GM19395 (cell line): Measurements from ENCODE around the gene UBE2D4.
"Not testable (repeated sequence)": the region's sequence is repeated elsewhere in the genome, so short reads cannot be mapped to it uniquely, and the experiment has no call there.

ENCODE experiments used
- ATAC-seq: cut with Tn5 transposase; IDR thresholded peaks from one replicate; pipeline ENCODE4 v1.9.1; 2021; ENCODE audit warnings: mild to moderate bottlenecking, moderate library complexity; ENCODE audit not compliant: unreplicated experiment

UBE2D4 gene

GRCh38 chr7:43960933-43961332 lies 34.7 kb downstream of the UBE2D4 start:
- no peak for ATAC-seq

GRCh38 chr7:43966392-43966791 lies 40.2 kb downstream of the UBE2D4 start:
- not testable (repeated sequence) for ATAC-seq

DNA sequence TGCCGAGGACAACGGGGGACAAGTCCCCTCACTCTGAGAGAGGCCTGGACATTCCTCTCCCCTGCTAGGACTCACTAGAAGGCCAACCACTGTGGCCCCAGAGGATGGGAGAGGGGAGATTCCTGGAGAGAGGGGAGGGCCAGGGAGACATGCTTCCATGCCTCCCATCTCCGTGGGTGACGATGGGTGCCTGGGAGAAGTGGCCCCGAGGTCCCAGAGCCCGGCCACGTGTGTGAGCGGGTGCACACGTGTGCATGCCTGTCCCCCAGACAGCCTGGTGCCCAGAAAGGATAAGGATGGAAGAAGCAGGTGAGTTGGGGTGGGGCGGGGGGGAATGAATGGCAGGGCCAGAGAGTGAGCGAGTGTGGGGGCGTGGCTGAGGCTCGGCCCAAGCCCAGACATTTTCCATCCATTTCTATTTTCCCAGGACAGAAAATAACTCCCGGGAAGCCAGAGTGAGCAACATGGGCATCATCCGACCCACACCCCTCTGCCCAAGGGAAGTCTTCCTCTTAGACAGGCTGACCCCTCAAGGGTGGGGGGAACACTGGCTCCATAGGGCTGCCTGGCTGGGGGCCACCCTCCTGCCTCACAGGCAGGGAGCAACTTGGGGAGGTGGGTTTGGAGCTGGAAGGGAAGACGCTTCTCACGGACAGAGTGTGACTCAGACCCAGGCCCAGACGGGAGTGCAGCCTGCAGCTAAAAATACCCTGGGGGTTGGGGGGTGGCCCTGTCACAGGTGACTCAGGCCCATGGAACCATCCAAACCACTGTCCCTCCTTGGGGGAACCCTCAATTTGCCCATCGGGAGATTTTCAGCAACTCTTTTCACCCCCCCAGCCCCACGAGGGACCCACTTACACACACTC lies 42.2 kb downstream of the UBE2D4 start:
- ATAC-seq: not testable (repeated sequence)

DNA sequence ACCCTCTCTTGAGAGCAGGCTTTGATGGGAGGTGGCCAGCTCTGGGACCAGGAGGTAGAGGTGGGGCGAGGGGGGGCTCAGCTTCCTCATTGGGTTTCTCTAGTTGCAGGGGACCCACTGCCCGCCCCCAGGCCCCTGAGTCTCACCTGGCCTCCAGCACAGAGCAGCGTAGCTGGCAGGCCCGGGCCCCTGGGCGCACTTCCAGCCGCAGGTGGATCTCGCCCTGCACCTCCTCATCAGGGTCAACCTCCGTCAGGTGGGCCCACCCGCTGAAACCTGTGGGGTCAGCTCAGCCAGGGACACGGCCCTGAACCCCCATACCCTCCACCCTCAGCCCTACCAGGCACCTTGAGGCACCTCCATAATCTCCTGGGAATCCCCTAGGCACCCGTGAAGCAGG lies 43.4 kb downstream of the UBE2D4 start:
- ATAC-seq: not testable (repeated sequence)

- ATAC-seq: not testable (repeated sequence)
Observed at GRCh38 chr7:43970698-43971097, 44.5 kb downstream of the UBE2D4 start.

GRCh38 chr7:43974033-43974573 lies 47.9 kb downstream of the UBE2D4 start:
- ATAC-seq: not testable (repeated sequence)

DNA sequence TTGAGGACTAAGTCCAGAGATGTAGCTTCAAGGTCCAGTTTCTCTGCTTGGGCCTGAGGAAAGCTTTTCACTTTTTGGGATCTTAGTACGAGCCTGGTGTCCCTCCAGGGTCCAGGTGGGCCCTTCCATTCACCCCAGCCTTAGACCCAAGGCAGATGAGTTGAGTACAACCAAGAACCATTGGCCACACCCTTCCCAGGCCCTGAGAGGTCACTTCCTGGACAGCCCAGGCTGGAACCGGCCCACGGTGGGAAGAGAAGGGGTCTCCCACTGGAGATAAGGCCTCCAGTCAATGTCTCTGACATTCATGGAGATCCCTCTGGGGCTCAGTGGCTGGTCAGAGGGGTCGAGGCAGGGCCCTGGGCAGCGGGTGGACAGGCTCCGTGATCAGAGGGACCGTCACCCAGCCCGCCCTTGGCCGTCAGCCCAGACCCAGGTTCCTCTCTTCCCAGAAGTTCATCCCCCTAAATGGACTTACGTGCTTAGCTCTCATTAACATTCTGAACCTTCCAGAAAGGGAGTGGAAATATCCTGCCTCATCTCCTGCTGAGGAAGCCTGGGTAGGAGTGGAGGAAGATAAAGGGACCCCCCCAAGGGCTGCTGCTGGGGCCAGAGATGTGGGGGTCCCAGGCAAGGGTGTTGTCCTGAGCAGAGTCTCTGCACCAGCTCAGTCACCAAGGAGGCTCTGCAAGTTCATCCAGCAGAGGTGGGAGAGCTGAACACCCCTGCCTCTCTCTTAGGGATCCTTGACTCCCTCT lies 48.7 kb downstream of the UBE2D4 start:
- not testable (repeated sequence) for ATAC-seq

- no peak for ATAC-seq
Observed at GRCh38 chr7:43977525-43977924, 51.3 kb downstream of the UBE2D4 start.

DNA sequence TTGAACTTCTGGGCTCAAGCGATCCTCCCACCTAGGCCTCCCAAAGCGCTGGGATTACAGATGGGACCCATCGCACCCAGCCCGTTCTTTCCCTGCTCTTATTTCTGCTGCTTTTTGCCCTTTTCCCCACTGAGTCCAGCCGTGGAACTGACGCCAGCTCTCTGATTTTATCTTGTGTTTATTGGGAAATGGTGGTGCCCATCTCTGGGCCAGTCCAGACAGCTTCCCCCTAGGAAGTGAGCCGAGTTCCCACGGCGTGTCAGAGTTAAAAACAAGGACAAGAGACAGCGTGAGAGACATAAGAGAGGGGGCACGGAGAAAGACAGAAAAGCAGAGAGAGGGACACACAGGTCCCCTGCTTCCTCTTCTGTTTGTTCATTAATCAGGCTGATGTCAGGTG lies 51.9 kb downstream of the UBE2D4 start:
- ATAC-seq: not testable (repeated sequence)

DNA sequence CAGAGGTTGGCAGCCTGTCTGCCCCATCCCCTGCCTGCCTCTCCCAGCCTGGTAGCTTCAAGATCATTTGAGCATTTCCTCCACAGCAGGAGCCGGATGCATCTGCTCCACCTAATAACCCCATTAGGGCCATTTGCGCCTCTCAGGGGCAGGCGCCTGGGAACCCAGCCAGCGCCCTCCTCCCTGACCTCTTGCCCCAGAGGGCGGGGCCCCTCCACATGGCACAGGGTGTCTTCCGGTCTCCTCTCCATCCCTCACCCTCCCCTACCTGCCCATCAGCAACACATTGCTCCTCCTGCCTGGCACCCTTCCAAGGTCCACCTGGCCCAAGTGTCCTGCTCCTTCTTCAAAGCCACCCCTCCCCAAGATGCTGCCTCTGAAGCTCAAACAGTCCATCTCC lies 56.6 kb downstream of the UBE2D4 start:
- not testable (repeated sequence) for ATAC-seq

DNA sequence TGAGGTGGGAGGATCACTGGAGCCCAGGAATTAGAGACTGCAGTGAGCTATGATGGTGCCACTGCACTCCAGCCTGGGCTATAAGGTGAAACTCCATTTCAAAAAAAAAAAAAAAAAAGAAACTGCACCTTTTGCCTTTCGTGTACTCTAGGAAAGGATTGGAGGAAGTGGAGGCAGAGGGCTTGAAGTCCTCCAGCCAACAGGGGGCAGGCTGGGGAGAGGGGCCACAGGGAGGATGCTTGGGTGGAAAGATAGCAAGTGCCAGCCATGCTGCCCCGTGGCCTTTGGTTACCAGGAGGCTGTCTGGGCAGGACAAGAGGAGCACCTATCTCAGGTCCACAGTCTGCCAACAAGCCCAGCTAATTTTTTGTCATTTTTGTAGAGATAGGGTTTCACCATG lies 57.5 kb downstream of the UBE2D4 start:
- ATAC-seq: not testable (repeated sequence)

DNA sequence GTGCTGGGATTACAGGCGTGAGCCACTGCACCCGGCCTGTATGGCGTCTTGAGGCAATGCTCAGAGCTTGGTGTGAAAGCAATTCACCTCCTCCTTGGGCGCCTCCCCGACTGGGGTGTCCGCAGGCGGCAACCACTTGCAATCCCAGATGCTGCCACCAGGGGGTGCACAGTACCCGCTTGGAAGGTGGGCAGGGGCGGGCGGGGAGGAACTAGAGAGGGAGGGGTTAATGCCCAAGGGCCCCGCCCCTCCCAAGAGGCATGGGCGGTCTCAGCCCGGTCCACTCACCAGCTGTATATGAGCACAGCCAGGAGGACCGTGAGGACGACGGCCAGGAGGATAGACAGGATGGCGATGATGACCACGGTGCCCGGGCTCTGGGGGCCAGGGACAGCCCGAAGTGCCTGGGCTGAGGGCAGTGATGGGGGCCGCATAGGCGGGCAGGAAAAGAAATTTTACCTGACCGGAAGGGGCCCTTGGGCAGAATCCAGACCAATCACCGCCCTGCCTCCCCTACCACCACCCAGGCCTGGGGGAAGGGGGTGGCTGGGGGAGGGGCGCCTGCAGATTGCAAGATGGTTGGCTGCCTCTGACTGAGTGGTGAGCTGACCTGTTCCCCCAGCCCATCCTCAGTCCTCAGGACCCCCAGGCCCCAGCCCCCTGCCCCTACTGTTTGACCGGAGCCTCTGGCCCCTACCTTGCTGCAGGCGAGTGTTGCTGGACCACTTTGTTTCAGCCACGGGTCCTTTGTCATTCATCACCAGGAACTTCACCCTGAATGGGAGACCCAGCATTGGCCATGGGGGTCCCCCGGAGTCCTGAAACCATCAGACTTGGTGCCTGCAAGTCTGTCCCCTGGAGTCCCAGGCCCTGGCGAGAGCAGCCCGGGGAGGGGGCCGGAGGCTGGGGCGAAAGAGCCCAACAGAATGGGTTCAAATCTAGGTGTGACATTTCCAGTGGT lies 59.9 kb downstream of the UBE2D4 start:
- peak; percentile 83 for ATAC-seq

DNA sequence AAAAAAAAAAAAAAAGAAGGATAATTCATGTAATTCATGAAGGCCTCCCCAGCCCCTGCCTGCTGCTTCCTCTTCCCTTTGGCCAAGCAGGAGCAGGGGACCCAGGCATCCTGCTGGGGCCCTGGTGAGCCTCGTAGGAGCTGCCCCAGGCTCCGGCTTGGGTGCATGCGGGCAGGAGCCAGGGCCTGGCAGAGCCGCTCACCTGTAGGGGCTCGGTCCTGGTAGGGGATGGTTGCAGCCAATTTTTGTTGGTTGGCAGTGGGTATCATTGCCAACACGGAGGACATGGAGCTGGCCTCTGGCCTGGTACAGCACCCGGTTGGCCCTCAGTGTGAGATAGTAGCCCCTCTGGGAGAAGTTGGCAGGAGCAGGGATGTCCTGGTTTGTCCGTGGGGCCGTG lies 61.2 kb downstream of the UBE2D4 start:
- ATAC-seq: not testable (repeated sequence)

DNA sequence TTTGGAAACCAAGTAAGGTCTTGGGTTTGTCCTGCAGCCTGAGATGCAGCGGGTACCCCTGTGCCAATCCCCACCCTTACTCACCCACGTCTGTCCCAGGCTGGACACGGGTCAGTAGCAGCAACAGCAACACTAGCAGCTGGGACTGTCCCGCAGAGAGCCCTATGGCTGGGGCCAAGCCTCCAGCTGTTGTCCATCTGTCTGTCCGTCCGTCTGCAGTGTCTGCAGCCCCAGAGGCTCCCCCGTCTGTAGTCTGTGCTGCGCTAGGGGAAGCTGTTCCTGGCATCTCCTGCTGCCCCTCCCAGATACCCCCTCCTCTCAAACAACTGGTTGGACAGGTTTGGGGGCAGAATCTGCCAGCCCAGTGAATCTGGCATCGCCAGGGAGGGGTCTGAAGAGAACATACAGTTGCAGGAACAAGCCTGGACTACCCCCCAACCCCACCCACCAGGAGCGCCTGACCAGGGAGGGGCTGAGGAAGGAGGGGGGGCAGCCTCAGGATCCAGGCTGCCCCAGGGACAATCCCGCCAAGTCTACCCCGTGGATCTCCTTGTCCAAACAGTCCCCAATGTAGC lies 63.9 kb downstream of the UBE2D4 start:
- not testable (repeated sequence) for ATAC-seq

DNA sequence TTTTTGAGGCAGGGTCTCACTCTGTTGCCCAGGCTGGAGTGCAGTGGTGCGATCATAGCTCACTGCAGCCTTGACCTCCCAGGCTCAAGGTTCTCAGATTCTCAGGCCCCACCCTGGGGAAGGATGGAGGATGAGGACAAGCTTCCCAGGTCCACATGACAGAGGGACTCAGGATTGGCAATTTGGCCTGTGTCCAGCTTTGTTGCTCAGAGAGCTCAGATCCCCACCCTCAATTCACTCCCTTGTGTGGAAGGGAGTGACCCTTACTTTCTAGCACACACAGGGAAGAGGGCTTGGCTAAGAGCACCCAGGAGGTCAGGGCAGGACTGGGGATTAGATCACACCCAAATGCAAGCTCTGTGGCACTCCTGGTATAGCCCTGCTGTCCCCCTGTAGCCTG lies 64.6 kb downstream of the UBE2D4 start:
- ATAC-seq: not testable (repeated sequence)

DNA sequence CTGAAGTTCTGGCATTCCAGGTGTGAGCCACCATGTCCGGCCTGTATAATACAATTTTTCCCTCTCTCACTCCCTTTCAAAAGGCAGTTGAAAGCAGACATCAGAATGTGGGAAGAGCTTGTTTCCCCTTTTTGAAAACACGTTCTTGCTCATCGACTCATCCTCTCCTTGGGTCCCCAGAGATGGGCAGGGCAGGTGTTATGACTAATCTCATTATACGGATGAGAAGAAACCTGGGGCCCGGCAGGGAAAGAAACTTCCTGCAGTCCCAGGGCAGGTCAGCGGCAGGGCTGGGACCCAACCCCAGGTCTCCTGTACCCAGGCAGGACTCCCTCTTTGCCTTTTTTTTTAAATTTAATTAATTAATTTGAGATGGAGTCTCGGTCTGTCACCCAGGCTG lies 66.7 kb downstream of the UBE2D4 start:
- ATAC-seq: peak; percentile 91

DNA sequence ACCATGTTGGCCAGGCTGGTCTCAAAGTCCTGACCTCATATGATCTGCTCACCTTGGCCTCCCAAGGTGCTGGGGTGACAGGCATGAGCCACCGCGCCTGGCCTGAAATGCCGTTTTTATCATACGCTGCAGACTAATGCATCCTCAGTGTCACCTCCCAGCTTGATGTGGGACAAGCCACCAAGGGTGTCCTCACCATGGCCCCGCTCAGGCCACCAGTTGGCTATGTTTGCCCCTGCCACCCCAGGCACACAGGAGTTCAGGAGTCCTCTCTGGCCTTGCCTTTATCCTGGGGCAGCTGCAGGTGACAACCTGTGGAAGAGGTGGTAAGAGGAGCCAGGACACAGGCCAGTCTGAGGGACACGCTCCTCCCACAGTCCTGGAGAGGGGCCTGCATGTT lies 68.4 kb downstream of the UBE2D4 start:
- not testable (repeated sequence) for ATAC-seq

- not testable (repeated sequence) for ATAC-seq
Observed at GRCh38 chr7:43997532-43997931, 71.3 kb downstream of the UBE2D4 start, which contains the start of gene SPDYE1. TSS of gene SPDYE1 (plus strand) at chr7:43997897. CDS start at chr7:43999950, 2,053 bp downstream.
